ENCODE results near the gene HMHB1. TPM values are rescaled to one million over a fixed set of nuclear protein-coding genes. Genes with fewer than 3 reads are reported as not detected.

The HMHB1 gene
- total RNA-seq, result 1 to 10 TPM in 1 of 2 experiments, not detected in 1; 1.2 TPM

- ChIA-PET POLR2A (no interaction called here), CTCF (no interaction called here)
- Mint-ChIP-seq H3K4me3 (peak within 1 kb of the TSS; percentile 71), H3K9me3 (peaks cover 5% of the 10 kb centered on the region), H3K4me1 (peaks cover 23% of the 10 kb centered on the region), H3K27me3 (peaks cover 2% of the 10 kb centered on the region), H3K27ac (peak within 1 kb of the TSS; percentile 68), H3K36me3 (ENCODE audit: low read depth) (peaks cover 4% of the 10 kb centered on the region)
- DNase-seq, result peak; percentile 41
Measured at GRCh38 chr5:143812085-143812705, at the start of gene HMHB1. TSS of gene HMHB1 (plus strand) at chr5:143812161.

GRCh38 chr5:143762636-143763220, 49.2 kb upstream of the HMHB1 start:
- DNase-seq, result no peak
- H3K4me1 Mint-ChIP-seq, result peaks cover 20% of the 10 kb centered on the region
- peaks cover 3% of the 10 kb centered on the region for H3K36me3 Mint-ChIP-seq (ENCODE audit: low read depth)
- H3K4me3 Mint-ChIP-seq, result no peak overlapping the region
- POLR2A ChIA-PET, result no interaction called here
- H3K9me3 Mint-ChIP-seq, result peaks cover 2% of the 10 kb centered on the region
- no peak overlapping the region for H3K27ac Mint-ChIP-seq
- peaks cover 4% of the 10 kb centered on the region for H3K27me3 Mint-ChIP-seq
- CTCF ChIA-PET, result no interaction called here

DNA sequence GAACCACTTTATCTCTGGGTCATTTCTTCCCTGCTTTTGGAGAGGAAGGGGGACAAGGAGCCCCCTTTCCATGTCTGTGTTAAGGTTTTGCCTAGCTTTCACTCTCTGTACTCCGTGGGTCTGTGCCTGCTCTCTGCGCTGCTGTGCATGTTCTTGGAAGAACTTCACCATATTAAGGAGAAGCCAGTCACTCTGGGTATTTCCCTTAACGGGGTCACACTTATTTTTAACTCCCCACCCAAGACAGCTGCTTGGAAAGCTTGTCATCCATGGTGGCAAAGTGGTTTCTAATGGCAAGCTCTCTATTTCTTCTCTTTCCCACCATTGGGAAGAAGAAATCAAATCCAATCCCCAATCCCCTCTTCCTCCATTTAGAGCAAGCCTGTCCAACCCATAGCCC, 44.8 kb upstream of the HMHB1 start:
- Mint-ChIP-seq H3K27ac (no peak overlapping the region), H3K36me3 (ENCODE audit: low read depth) (no peaks in the 10 kb centered on the region), H3K27me3 (peaks cover 8% of the 10 kb centered on the region), H3K4me3 (no peak overlapping the region), H3K4me1 (no peaks in the 10 kb centered on the region), H3K9me3 (peaks cover 5% of the 10 kb centered on the region)
- no peak for DNase-seq
- ChIA-PET CTCF (interaction anchor here (0.8 kb wide), 1 partner anchor 27 kb away, joined by 3 read pairs; no protein-coding TSS in a partner anchor), POLR2A (no interaction called here)

- peaks cover 5% of the 10 kb centered on the region for H3K9me3 Mint-ChIP-seq
- ChIA-PET CTCF (no interaction called here), POLR2A (no interaction called here)
- H3K4me1 Mint-ChIP-seq, result no peaks in the 10 kb centered on the region
- no peaks in the 10 kb centered on the region for H3K36me3 Mint-ChIP-seq (ENCODE audit: low read depth)
- no peak overlapping the region for H3K4me3 Mint-ChIP-seq
- DNase-seq, result no peak
- H3K27ac Mint-ChIP-seq, result no peak overlapping the region
- peaks cover 8% of the 10 kb centered on the region for H3K27me3 Mint-ChIP-seq
Measured at GRCh38 chr5:143769026-143769786, 42.8 kb upstream of the HMHB1 start.

DNA sequence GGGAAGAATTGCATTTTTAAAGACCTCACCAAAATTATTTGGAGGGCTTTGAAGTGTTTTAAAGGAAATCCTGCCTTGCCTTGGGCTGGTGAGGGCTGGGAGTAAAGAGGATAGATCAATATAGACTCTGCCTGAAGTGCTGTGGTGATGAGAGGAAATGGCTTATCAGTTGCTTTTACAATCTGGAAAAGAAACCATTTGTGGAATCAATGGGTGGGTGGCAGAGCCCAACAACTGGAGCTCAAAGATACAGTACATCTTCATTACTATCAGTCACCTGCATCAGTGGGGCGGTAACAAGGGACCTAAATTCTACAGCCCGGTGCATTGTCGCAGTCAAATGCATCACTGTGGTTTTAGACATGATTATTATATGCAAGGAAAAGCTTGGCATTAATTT, 41.5 kb upstream of the HMHB1 start:
- CTCF ChIA-PET, result no interaction called here
- peaks cover 5% of the 10 kb centered on the region for H3K9me3 Mint-ChIP-seq
- H3K36me3 Mint-ChIP-seq (ENCODE audit: low read depth), result no peaks in the 10 kb centered on the region
- H3K4me3 Mint-ChIP-seq, result no peak overlapping the region
- no peak overlapping the region for H3K27ac Mint-ChIP-seq
- POLR2A ChIA-PET, result no interaction called here
- peaks cover 4% of the 10 kb centered on the region for H3K27me3 Mint-ChIP-seq
- no peak for DNase-seq
- H3K4me1 Mint-ChIP-seq, result peaks cover 2% of the 10 kb centered on the region

DNA sequence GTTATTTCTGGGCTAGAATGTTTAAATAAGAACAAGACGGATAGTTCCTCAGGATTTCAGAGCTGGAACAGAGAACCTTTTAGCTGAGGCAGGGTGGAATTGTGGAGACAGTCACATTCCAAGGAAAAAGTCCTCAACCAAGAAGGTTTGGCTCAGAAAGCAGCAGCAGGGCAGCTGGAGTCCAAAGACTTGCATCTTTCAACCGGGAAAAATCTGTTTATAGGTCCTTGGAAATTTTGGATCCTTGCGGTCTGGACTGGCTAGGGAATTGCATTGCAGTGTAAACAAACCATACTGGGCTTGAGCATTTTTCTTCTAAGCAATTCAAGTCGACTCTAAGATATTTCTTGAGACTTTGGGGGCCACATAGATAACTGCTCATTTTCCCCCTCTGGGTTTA, 40.8 kb upstream of the HMHB1 start:
- no peaks in the 10 kb centered on the region for H3K36me3 Mint-ChIP-seq (ENCODE audit: low read depth)
- H3K4me1 Mint-ChIP-seq, result peaks cover 2% of the 10 kb centered on the region
- ChIA-PET CTCF (no interaction called here), POLR2A (no interaction called here)
- peaks cover 4% of the 10 kb centered on the region for H3K27me3 Mint-ChIP-seq
- no peak overlapping the region for H3K27ac Mint-ChIP-seq
- no peak overlapping the region for H3K4me3 Mint-ChIP-seq
- no peak for DNase-seq
- H3K9me3 Mint-ChIP-seq, result peaks cover 5% of the 10 kb centered on the region

DNA sequence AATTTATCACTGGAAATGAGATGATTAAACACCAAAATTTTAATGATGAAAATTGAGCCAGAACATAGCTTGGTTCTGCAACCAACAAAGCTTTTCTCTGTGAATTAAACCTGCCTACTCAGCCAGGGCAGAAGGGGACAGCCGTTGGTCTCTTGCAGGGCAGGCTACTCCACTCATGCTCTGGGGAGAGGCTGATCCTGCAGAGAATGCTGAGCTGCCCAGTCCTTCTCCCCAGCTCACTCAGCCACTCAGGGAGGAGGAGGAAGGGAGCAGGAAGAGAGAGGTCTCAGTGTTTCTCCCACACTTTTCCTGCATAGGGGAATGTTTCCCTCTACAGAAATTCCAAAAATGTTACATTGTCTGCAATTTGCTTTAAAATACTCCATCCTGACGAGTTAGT, 40.4 kb upstream of the HMHB1 start:
- H3K36me3 Mint-ChIP-seq (ENCODE audit: low read depth), result no peaks in the 10 kb centered on the region
- ChIA-PET POLR2A (no interaction called here), CTCF (no interaction called here)
- H3K27me3 Mint-ChIP-seq, result peaks cover 4% of the 10 kb centered on the region
- no peak overlapping the region for H3K27ac Mint-ChIP-seq
- H3K4me1 Mint-ChIP-seq, result peaks cover 2% of the 10 kb centered on the region
- H3K9me3 Mint-ChIP-seq, result peaks cover 5% of the 10 kb centered on the region
- no peak for DNase-seq
- H3K4me3 Mint-ChIP-seq, result no peak overlapping the region

DNA sequence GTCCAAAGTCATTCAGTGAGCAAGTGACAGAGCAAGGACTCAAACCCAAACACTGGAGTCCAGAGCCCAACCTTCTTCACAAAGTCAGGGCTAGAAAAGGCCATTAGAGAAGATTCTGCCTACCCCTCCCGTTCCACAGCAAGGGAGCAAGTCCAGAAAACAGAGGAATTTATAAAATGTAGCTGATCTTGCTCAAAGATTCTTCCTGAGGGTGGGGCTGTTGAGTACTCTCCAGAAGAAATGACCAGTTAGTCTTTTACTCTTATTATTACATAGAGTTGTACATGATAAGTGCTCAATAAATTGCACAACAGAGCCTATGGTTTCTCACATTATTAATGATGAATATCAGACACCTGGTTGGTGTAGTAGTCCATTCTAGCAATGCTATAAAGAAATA, 39.3 kb upstream of the HMHB1 start:
- ChIA-PET POLR2A (no interaction called here), CTCF (no interaction called here)
- Mint-ChIP-seq H3K27ac (no peak overlapping the region), H3K4me1 (peaks cover 2% of the 10 kb centered on the region), H3K36me3 (ENCODE audit: low read depth) (no peaks in the 10 kb centered on the region), H3K4me3 (no peak overlapping the region), H3K9me3 (peaks cover 5% of the 10 kb centered on the region), H3K27me3 (peaks cover 4% of the 10 kb centered on the region)
- DNase-seq, result no peak

- Mint-ChIP-seq H3K9me3 (peaks cover 8% of the 10 kb centered on the region), H3K4me3 (no peak overlapping the region), H3K36me3 (ENCODE audit: low read depth) (no peaks in the 10 kb centered on the region), H3K4me1 (peaks cover 2% of the 10 kb centered on the region), H3K27me3 (no peaks in the 10 kb centered on the region), H3K27ac (no peak overlapping the region)
- ChIA-PET POLR2A (no interaction called here), CTCF (no interaction called here)
- no peak for DNase-seq
Measured at GRCh38 chr5:143775258-143775657, 36.7 kb upstream of the HMHB1 start.

- Mint-ChIP-seq H3K36me3 (ENCODE audit: low read depth) (no peaks in the 10 kb centered on the region), H3K4me3 (no peak overlapping the region), H3K27ac (no peak overlapping the region), H3K4me1 (peaks cover 2% of the 10 kb centered on the region), H3K9me3 (peaks cover 8% of the 10 kb centered on the region), H3K27me3 (no peaks in the 10 kb centered on the region)
- POLR2A ChIA-PET, result no interaction called here
- no peak for DNase-seq
- CTCF ChIA-PET, result no interaction called here
Measured at GRCh38 chr5:143776951-143777350, 35.0 kb upstream of the HMHB1 start.

GRCh38 chr5:143779506-143779905, 32.5 kb upstream of the HMHB1 start:
- H3K4me1 Mint-ChIP-seq, result peaks cover 2% of the 10 kb centered on the region
- ChIA-PET POLR2A (no interaction called here), CTCF (no interaction called here)
- no peak for DNase-seq
- no peak overlapping the region for H3K27ac Mint-ChIP-seq
- peaks cover 7% of the 10 kb centered on the region for H3K9me3 Mint-ChIP-seq
- H3K36me3 Mint-ChIP-seq (ENCODE audit: low read depth), result no peaks in the 10 kb centered on the region
- peaks cover 3% of the 10 kb centered on the region for H3K27me3 Mint-ChIP-seq
- no peak overlapping the region for H3K4me3 Mint-ChIP-seq

GRCh38 chr5:143781993-143782520, 29.9 kb upstream of the HMHB1 start:
- Mint-ChIP-seq H3K4me3 (no peak overlapping the region), H3K4me1 (no peaks in the 10 kb centered on the region), H3K9me3 (peaks cover 7% of the 10 kb centered on the region), H3K36me3 (ENCODE audit: low read depth) (no peaks in the 10 kb centered on the region), H3K27ac (no peak overlapping the region), H3K27me3 (peaks cover 3% of the 10 kb centered on the region)
- ChIA-PET POLR2A (no interaction called here), CTCF (no interaction called here)
- DNase-seq, result no peak

DNA sequence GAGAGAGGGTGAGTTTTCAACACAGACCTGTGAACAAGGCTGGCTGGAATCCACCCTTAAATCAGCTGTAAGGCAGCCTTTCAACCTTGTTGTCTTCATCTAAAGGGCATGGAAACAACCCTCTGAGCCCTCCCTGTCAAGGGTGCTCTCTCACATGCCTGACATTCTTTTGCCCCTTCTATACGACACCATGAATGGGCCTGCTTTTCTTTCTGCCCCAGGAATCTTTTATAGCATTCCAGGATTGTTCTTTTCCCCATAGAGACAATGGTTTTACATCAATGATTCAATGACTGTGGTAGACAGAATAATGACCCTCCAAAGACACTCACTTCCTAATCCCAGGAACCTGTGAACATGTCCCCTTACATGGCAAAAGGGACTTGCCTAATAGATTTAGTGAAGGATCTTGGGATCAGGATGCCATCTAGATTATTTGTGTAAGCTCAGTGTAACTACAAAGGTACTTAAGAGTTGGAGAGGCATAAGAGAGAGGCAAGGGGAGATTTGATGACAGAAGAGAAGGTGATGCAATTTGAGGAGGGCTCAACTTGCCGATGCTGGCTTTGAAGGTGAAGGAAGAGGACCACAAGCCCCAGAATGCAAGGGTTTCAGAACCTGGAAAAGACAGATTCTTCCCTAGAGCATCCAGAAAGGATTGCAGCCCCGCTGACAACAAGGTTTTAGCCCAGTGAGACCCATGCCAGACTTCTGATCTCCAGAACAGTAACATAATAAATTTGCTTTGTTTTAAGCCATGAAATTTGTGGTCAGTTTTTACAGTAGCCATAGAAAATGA, 29.2 kb upstream of the HMHB1 start:
- POLR2A ChIA-PET, result no interaction called here
- CTCF ChIA-PET, result no interaction called here

More for the DNA sequence above, 29.2 kb upstream of the HMHB1 start:
- no peaks in the 10 kb centered on the region for H3K36me3 Mint-ChIP-seq (ENCODE audit: low read depth)
- DNase-seq, result no peak
- no peak overlapping the region for H3K27ac Mint-ChIP-seq
- peaks cover 7% of the 10 kb centered on the region for H3K9me3 Mint-ChIP-seq
- H3K27me3 Mint-ChIP-seq, result peaks cover 3% of the 10 kb centered on the region
- no peaks in the 10 kb centered on the region for H3K4me1 Mint-ChIP-seq
- no peak overlapping the region for H3K4me3 Mint-ChIP-seq
